Measurements from ENCODE around the gene SDK2.

Gene SDK2

GRCh38 chr17:73311781-73312641, 332.2 kb downstream of the SDK2 start, which contains the start of gene CDC42EP4 (continued):
- TF ChIP-seq PRDM4 (tag by site-specific recombination; IDR thresholded peaks at IDR 0.05) (0 out of 2 replicates have a peak, but pooled peaks have one; percentile 8), ZNF266 (tag by site-specific recombination; IDR thresholded peaks at IDR 0.05; ENCODE audit: low read depth) (no peak), ZNF658 (tag by site-specific recombination; IDR thresholded peaks at IDR 0.05) (no peak), ZNF37A (tag by site-specific recombination; IDR thresholded peaks at IDR 0.05) (no peak), KLF1 (tag by site-specific recombination; IDR thresholded peaks at IDR 0.05) (peak; percentile 35; the same call in 1 of the 2 replicates), ZNF10 (tag by site-specific recombination; IDR thresholded peaks at IDR 0.05) (peak; percentile 7; the same call in 1 of the 2 replicates), TRIM28 (IDR thresholded peaks at IDR 0.05; ENCODE audit: borderline replicate concordance, low read length) (no peak), ZNF16 (tag by site-specific recombination; IDR thresholded peaks at IDR 0.05; ENCODE audit: low read depth) (no peak), SCRT1 (tag by site-specific recombination; IDR thresholded peaks at IDR 0.05; ENCODE audit: borderline replicate concordance) (no peak), ZNF449 (tag by site-specific recombination; IDR thresholded peaks at IDR 0.05) (no peak), ZNF473 (tag by site-specific recombination; IDR thresholded peaks at IDR 0.05) (no peak), RBAK (tag by site-specific recombination; IDR thresholded peaks at IDR 0.05) (no peak), HOXD13 (CRISPR knock-in tag; IDR thresholded peaks at IDR 0.05; ENCODE audit: borderline replicate concordance) (no peak), ZFP41 (tag by site-specific recombination; IDR thresholded peaks at IDR 0.05; ENCODE audit: borderline replicate concordance) (no peak), ZNF404 (tag by site-specific recombination; IDR thresholded peaks at IDR 0.05) (no peak), ZSCAN23 (tag by site-specific recombination; IDR thresholded peaks at IDR 0.05) (no peak), OSR2 (tag by site-specific recombination; IDR thresholded peaks at IDR 0.05) (no peak), ZNF791 (tag by site-specific recombination; IDR thresholded peaks at IDR 0.05) (no peak), ZNF792 (tag by site-specific recombination; IDR thresholded peaks at IDR 0.05) (no peak), ZNF274 (IDR thresholded peaks at IDR 0.05; ENCODE audit: low read length) (no peak), ZNF274 (tag by site-specific recombination; IDR thresholded peaks at IDR 0.05; ENCODE audit: borderline replicate concordance) (no peak), ZNF645 (tag by site-specific recombination; IDR thresholded peaks at IDR 0.05) (no peak), ZNF140 (tag by site-specific recombination; IDR thresholded peaks at IDR 0.05) (no peak), ZNF843 (tag by site-specific recombination; IDR thresholded peaks at IDR 0.05) (0 out of 2 replicates have a peak, but pooled peaks have one; percentile 13), ZNF785 (tag by site-specific recombination; IDR thresholded peaks at IDR 0.05) (no peak), ZEB2 (tag by site-specific recombination; IDR thresholded peaks at IDR 0.05) (peak; percentile 72)
- TF ChIP-seq, protein P1, sequence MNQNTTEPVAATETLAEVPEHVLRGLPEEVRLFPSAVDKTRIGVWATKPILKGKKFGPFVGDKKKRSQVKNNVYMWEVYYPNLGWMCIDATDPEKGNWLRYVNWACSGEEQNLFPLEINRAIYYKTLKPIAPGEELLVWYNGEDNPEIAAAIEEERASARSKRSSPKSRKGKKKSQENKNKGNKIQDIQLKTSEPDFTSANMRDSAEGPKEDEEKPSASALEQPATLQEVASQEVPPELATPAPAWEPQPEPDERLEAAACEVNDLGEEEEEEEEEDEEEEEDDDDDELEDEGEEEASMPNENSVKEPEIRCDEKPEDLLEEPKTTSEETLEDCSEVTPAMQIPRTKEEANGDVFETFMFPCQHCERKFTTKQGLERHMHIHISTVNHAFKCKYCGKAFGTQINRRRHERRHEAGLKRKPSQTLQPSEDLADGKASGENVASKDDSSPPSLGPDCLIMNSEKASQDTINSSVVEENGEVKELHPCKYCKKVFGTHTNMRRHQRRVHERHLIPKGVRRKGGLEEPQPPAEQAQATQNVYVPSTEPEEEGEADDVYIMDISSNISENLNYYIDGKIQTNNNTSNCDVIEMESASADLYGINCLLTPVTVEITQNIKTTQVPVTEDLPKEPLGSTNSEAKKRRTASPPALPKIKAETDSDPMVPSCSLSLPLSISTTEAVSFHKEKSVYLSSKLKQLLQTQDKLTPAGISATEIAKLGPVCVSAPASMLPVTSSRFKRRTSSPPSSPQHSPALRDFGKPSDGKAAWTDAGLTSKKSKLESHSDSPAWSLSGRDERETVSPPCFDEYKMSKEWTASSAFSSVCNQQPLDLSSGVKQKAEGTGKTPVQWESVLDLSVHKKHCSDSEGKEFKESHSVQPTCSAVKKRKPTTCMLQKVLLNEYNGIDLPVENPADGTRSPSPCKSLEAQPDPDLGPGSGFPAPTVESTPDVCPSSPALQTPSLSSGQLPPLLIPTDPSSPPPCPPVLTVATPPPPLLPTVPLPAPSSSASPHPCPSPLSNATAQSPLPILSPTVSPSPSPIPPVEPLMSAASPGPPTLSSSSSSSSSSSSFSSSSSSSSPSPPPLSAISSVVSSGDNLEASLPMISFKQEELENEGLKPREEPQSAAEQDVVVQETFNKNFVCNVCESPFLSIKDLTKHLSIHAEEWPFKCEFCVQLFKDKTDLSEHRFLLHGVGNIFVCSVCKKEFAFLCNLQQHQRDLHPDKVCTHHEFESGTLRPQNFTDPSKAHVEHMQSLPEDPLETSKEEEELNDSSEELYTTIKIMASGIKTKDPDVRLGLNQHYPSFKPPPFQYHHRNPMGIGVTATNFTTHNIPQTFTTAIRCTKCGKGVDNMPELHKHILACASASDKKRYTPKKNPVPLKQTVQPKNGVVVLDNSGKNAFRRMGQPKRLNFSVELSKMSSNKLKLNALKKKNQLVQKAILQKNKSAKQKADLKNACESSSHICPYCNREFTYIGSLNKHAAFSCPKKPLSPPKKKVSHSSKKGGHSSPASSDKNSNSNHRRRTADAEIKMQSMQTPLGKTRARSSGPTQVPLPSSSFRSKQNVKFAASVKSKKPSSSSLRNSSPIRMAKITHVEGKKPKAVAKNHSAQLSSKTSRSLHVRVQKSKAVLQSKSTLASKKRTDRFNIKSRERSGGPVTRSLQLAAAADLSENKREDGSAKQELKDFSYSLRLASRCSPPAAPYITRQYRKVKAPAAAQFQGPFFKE (tag by site-specific recombination; IDR thresholded peaks at IDR 0.05; ENCODE audit: borderline replicate concordance): no peak
- TF ChIP-seq, protein P2, sequence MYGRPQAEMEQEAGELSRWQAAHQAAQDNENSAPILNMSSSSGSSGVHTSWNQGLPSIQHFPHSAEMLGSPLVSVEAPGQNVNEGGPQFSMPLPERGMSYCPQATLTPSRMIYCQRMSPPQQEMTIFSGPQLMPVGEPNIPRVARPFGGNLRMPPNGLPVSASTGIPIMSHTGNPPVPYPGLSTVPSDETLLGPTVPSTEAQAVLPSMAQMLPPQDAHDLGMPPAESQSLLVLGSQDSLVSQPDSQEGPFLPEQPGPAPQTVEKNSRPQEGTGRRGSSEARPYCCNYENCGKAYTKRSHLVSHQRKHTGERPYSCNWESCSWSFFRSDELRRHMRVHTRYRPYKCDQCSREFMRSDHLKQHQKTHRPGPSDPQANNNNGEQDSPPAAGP (tag by site-specific recombination; IDR thresholded peaks at IDR 0.05): peak; percentile 64
